Measurements from ENCODE around the gene FGF2. TPM values are rescaled to one million over a fixed set of nuclear protein-coding genes. Genes with fewer than 3 reads are reported as not detected.
A peak's percentile ranks its signal among the peaks of the same experiment; 100 is the strongest.
"Not testable (repeated sequence)": the region's sequence is repeated elsewhere in the genome, so short reads cannot be mapped to it uniquely, and the experiment has no call there.

FGF2 gene
- total RNA-seq, 1 donor from 2014 or later: 8.1 TPM

DNA sequence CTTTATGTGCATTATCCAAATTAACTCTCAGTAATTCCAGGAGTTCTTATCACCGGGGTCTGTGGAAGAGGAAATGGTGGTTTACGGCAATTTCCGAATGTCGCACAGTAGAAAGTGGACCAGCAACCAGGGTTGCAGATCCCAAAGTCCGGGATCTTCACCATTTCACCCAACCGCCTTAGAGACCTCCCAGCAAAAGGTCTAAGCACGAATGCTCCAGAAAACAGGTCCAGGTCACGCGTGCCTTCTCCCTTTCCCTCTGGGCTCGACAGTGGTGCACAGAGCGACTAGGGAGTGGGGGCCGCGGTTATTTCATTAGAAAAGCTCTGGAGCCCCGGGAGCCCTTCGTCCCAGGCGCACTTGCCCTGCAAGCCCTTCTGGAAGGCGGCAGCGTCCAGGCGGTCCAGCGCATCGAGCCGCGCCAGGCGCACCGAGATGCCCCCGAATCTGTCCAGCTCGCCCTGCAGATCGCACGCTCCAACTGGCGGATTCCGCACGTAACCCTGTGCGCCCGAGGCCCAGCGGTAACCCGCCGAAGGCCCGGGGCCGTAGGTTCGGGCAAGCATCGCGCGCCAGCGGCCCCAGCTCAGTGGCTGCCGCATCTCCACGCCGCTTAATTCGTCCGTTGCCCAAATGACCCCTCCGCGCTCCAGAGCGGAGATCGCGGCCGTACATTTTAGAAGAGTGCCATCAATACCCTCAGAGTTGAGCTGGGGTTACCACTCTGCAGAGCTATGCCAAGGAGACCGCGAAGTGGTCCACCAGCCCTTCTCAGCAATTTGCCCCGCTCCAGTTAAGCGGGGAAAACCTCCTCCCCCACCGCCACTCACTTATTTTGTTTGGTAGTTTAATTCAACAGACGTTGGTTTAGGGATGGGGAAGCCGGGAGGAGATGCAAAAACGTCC, 95.6 kb downstream of the FGF2 start, which contains the start of gene NUDT6:
NUDT6 (minus strand) TSS at position 627 of the 906 bp plus-strand sequence; CDS start at position 602, 25 bp downstream.
- Histone ChIP-seq H3K27me3 (ENCODE audit: low read depth) (no peaks in the 10 kb centered on the region), H3K4me1 (peaks cover 22% of the 10 kb centered on the region), H3K9me3 (no peaks in the 10 kb centered on the region), H3K27ac (peak within 1 kb of the TSS; percentile 69), H3K36me3 (no peaks in the 10 kb centered on the region), H3K4me3 (peak within 1 kb of the TSS; percentile 71)
- TF ChIP-seq, protein P1, sequence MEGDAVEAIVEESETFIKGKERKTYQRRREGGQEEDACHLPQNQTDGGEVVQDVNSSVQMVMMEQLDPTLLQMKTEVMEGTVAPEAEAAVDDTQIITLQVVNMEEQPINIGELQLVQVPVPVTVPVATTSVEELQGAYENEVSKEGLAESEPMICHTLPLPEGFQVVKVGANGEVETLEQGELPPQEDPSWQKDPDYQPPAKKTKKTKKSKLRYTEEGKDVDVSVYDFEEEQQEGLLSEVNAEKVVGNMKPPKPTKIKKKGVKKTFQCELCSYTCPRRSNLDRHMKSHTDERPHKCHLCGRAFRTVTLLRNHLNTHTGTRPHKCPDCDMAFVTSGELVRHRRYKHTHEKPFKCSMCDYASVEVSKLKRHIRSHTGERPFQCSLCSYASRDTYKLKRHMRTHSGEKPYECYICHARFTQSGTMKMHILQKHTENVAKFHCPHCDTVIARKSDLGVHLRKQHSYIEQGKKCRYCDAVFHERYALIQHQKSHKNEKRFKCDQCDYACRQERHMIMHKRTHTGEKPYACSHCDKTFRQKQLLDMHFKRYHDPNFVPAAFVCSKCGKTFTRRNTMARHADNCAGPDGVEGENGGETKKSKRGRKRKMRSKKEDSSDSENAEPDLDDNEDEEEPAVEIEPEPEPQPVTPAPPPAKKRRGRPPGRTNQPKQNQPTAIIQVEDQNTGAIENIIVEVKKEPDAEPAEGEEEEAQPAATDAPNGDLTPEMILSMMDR (IDR thresholded peaks at IDR 0.05): no peak
- intact Hi-C loops (cut with DNase I): no loop called here
- ATAC-seq: peak; percentile 92 to 96
- peak; percentile 79 for DNase-seq

DNA sequence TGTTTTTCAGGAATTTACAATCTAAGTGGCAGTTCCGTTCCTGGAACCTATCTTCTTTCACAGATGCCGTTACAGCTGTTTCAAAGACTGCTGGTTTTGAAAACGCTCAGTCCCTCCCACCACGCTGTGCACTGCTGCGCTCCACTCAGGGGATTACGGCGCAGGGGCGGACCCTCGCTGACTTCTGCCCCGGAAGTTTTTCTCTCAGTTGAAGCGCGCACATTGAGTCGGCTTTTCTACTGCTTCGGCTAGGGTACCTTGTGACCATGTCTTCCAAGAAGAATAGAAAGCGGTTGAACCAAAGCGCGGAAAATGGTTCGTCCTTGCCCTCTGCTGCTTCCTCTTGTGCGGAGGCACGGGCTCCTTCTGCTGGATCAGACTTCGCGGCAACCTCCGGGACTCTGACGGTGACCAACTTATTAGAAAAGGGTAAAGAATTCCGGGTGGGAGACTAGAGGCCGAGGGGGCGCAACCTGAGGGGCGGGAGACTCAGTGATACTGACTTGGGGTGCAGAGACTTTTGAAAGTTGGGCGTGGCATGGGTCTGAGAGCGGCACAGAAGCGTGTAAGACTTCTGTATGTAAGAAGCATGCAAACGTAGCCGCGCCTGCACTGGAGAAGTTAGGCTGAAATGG, 96.4 kb downstream of the FGF2 start:
- no peaks in the 10 kb centered on the region for H3K36me3 ChIP-seq
- H3K27me3 ChIP-seq (ENCODE audit: low read depth): no peaks in the 10 kb centered on the region
- TF ChIP-seq, protein P1 (IDR thresholded peaks at IDR 0.05): no peak
- peaks cover 22% of the 10 kb centered on the region for H3K4me1 ChIP-seq
- peak overlapping the region; percentile 69 for H3K27ac ChIP-seq
- intact Hi-C loops (cut with DNase I): no loop called here
- H3K4me3 ChIP-seq: peak overlapping the region; percentile 71
- peak; percentile 98 to 99 for ATAC-seq
- peak; percentile 84 for DNase-seq
- no peaks in the 10 kb centered on the region for H3K9me3 ChIP-seq

GRCh38 chr4:122928930-122929329, 102.3 kb downstream of the FGF2 start:
- H3K4me1 ChIP-seq: peaks cover 6% of the 10 kb centered on the region
- intact Hi-C loops (cut with DNase I): no loop called here
- no peaks in the 10 kb centered on the region for H3K9me3 ChIP-seq
- H3K4me3 ChIP-seq: no peak overlapping the region
- H3K27ac ChIP-seq: no peak overlapping the region
- ATAC-seq: no peak
- no peak for DNase-seq
- TF ChIP-seq, protein P1 (IDR thresholded peaks at IDR 0.05): no peak
- peaks cover 41% of the 10 kb centered on the region for H3K36me3 ChIP-seq
- H3K27me3 ChIP-seq (ENCODE audit: low read depth): no peaks in the 10 kb centered on the region

GRCh38 chr4:122930862-122931261, 104.2 kb downstream of the FGF2 start:
- H3K4me3 ChIP-seq: no peak overlapping the region
- H3K4me1 ChIP-seq: no peaks in the 10 kb centered on the region
- no peaks in the 10 kb centered on the region for H3K9me3 ChIP-seq
- H3K27me3 ChIP-seq (ENCODE audit: low read depth): no peaks in the 10 kb centered on the region
- TF ChIP-seq, protein P1 (IDR thresholded peaks at IDR 0.05): peak; percentile 57
- ATAC-seq (no peak), DNase-seq (no peak)
- H3K36me3 ChIP-seq: peaks cover 61% of the 10 kb centered on the region
- H3K27ac ChIP-seq: no peak overlapping the region
- intact Hi-C loops (cut with DNase I): no loop called here

GRCh38 chr4:122932763-122933162, 106.1 kb downstream of the FGF2 start:
- Histone ChIP-seq H3K27me3 (ENCODE audit: low read depth) (no peaks in the 10 kb centered on the region), H3K36me3 (peaks cover 80% of the 10 kb centered on the region), H3K9me3 (no peaks in the 10 kb centered on the region), H3K27ac (no peak overlapping the region), H3K4me3 (no peak overlapping the region), H3K4me1 (no peaks in the 10 kb centered on the region)
- DNase-seq (no peak), ATAC-seq (no peak)
- TF ChIP-seq, protein P1 (IDR thresholded peaks at IDR 0.05): no peak
- intact Hi-C loops (cut with DNase I): no loop called here

GRCh38 chr4:122945136-122945535, 118.5 kb downstream of the FGF2 start:
- ATAC-seq, DNase-seq: not testable (repeated sequence)

More at GRCh38 chr4:122945136-122945535, 118.5 kb downstream of the FGF2 start:
- H3K27me3 ChIP-seq (ENCODE audit: low read depth); H3K27ac ChIP-seq; H3K4me3 ChIP-seq; H3K9me3 ChIP-seq; intact Hi-C loops (cut with DNase I); H3K4me1 ChIP-seq: not testable (repeated sequence)
- peaks cover 41% of the 10 kb centered on the region for H3K36me3 ChIP-seq
